Lower leg skin (tissue), 3 donors: Measurements from ENCODE around the gene MTSS2.

Source experiments
- POLR2A ChIP-seq, 2 donors: fragments of 450-650 bp; IDR thresholded peaks; one replicate each; pipeline ENCODE4 v1.6.1; 2016 to 2017; ENCODE audit warnings: antibody characterized with exemption in 2 of 2, mild to moderate bottlenecking in 1 of 2, moderate library complexity in 1 of 2
- TF ChIP-seq, protein P1 (sequence below), 3 donors: fragments of 450-650 bp; IDR thresholded peaks; one replicate each; pipeline ENCODE4 v1.5.1; 2016; ENCODE audit warnings: antibody characterized with exemption in 3 of 3, mild to moderate bottlenecking in 3 of 3, moderate library complexity in 2 of 3

DNA sequence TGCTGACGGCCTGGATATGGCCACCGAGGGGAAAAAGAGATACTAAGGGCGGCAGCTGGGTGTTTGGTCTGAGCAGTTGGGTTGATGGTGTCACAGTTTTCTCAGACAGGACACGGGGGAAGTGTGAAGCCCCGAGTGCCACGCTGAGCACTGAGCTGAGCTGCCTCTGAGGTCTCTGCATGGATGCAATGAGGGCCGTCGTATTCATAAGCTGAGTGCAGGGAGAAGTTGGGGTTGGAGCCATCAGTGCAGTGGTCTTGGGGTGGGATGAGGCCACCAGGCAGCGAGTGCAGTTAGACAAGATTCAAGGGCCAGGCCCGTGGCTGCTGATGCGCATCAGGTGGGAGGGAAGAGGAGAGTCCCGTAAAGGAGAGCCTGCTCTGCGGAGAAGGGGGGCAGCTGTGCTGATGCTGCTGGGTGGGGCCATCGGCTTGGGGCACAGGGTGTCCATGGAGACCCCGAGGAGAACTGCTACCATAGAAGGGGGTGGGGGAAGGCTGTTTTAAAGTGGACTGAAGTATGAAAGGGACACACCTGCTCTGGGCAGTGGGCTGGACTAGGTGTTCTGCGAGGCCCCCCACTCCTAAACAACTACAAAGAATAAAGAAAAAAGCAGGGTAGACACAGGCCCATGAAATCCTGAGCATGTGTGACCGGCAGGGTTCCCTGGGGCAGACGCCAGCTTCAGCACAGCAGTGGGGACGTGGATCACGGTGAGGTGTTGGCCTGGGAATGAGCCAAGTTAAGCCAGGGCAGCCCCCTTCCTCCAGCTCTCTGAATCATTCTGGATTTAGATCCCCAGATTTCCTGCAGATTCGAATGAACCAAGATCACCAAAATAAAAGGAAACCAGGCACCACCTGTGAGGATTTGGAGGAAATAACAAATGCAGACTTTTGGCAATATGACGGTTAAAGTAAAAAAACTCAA is 19.8 kb downstream of the MTSS2 start:
- TF ChIP-seq POLR2A (IDR thresholded peaks at IDR 0.05), result no peak
- TF ChIP-seq, protein P1, sequence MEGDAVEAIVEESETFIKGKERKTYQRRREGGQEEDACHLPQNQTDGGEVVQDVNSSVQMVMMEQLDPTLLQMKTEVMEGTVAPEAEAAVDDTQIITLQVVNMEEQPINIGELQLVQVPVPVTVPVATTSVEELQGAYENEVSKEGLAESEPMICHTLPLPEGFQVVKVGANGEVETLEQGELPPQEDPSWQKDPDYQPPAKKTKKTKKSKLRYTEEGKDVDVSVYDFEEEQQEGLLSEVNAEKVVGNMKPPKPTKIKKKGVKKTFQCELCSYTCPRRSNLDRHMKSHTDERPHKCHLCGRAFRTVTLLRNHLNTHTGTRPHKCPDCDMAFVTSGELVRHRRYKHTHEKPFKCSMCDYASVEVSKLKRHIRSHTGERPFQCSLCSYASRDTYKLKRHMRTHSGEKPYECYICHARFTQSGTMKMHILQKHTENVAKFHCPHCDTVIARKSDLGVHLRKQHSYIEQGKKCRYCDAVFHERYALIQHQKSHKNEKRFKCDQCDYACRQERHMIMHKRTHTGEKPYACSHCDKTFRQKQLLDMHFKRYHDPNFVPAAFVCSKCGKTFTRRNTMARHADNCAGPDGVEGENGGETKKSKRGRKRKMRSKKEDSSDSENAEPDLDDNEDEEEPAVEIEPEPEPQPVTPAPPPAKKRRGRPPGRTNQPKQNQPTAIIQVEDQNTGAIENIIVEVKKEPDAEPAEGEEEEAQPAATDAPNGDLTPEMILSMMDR (IDR thresholded peaks at IDR 0.05), result no peak
